Stimulated activated CD4-positive, alpha-beta T cell treated with anti-CD3 and anti-CD28 coated beads, TNF-alpha, amount 100 ng/mL, for 48 hours (primary cell): ENCODE data around the gene TSEN2.
"Not testable (repeated sequence)": the region's sequence is repeated elsewhere in the genome, so short reads cannot be mapped to it uniquely, and the experiment has no call there.

Experiments used
- DNase-seq, 3 donors: peaks; one replicate each; pipeline ENCODE4 v3.0.0-alpha.2; 2020; ENCODE audit warnings: low read depth in 3 of 3

The TSEN2 gene

DNA sequence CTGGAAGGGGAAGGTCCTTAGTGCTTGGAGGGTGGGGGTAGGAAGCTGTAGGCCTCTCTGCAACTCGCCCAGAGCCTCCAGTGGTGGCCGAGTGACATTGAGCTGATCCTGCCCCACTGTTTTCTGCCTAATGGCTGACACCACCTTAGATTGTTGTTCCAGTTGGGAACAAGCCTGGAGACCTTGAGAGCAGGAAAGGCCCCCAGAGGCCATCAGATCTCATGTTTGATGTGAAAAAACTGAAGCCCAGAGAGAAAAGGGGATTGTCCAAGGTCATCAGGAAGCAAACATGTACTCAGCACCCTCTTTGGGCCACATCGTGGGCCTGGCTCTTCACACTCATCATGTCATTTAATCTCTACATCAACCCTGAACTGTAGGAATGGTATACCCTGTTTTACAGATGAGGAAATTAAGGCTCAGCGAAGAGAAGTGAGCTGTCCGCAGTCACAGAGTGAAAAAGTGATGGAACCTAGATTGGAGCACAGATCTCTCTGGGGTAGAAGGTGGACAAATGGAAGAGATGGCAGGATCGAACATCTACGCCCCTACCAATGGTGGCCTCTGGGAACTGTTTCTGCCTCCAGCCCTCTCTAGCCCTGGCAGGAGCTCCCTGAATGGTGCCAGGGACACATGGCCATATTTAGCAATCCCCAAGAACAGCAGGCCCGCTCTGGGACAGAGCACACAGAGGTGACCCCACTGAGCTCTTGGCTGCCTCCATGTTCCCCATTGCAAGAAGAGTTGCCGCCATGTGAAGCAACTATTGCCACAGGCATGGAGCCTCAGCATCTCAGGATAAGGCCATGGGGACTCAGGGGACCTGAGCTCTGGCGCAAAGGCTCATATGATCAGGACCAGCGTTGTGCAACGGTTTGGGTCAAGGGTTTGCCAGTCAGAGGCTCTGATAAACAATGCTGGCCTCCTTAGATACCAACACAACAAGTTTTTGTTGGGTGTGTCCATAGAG lies 31.6 kb upstream of the TSEN2 start:
- no peak for DNase-seq

DNA sequence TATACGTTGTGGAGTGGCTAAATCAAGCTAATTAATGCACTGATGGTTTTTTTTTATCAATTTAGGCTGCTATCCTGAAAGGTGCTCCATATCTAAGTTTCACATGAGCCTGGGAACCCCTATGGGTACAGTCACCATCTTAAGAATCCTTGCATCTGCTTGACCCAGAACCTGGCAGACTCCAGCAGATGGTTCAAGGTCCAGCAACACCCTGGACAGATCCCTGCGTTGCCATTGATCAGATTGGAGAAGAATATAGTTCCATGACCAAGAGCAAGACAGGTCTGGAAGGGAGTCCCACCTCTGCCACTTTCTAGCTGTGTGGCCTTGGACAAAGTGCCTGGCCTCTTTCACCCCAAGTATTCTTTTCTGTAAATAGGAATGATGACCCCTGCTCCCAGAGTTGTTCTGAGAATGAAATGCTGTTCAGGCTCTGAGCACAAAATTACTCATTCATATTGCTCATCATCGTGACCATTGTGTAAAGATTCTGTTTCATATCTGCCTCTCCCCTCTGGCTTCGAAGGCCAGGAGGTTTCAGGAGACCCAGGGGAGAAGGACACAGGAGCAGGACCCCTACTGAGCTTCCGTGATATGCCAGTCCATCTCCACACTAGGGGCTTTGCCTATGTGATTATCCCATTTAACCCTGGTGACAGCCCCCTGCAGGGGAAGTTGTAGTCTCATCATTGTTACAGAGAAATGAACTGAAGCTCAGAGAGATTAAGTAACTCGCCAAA lies 30.0 kb upstream of the TSEN2 start:
- no peak for DNase-seq

DNA sequence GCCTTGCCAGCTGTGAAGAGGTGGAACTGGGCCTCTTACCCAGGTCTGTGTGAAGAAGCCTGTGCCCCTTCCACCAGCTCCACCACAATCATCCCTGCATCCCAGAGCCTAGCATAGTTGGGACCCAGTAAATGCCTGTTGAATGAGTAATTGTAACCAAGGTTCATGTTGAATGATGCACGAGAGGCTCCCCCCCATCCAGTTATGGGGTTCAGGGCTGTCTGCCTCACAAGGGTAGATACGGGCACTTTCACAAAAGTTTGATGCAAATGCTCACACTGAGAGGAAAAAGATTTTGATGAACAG lies 29.5 kb upstream of the TSEN2 start:
- DNase-seq, result no peak

DNA sequence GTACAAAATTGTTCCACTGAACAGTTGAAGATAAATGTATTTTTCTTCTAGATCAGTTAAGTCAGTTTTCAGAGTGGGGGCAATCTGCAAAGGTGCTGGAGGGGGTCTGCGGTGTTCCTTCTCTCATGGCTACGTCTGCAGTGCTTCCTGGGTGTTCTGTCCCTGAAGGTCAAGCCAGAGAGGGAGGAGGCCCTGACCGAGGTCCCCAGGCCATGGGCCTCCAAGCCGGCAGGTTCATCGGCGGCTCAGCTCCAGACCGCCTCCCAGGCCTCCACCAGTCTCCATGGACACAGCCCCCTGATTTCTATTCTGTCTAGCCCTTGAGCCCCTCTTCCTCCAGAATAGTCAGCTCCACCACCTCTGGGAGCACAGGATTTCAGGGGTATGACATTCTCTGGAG lies 28.5 kb upstream of the TSEN2 start:
- DNase-seq, result no peak

DNA sequence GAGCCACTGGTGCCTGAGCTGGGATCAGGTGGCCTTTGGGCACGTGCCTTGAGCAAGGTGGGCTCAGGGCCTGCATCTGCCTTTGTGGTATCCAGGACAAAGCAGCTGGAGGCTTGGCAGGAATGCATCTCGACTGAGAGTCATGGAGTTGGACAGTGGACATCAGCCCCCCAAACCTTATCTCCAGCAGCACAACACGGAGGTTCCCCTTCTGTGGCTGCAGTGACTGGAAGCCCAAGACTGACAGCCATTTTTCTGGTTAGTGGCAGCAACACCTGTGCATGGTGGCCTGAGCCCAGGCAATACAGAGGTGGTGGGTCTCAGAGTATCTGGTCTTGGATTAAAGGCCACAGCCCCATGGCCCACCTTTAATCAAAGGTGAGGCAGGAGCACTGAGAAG lies 27.8 kb upstream of the TSEN2 start:
- no peak for DNase-seq

DNA sequence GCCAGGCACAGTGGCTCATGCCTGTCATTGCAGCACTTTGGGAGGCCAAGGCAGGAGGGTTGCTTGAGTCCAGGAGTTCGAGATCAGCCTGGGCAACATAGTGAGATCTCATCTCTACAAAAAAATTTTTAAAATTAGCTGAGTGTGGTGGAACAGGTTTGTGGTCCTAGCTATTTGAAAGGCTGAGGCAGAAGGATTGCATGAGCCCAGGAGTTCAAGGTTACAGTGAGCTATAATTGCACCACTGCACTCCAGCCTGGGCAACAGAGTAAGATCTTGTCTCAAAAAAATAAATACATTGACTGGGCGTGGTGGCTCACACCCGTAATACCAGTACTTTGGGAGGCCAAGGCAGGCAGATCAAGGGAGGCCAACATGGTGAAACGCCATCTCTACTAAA lies 26.9 kb upstream of the TSEN2 start:
- DNase-seq, result not testable (repeated sequence)

DNA sequence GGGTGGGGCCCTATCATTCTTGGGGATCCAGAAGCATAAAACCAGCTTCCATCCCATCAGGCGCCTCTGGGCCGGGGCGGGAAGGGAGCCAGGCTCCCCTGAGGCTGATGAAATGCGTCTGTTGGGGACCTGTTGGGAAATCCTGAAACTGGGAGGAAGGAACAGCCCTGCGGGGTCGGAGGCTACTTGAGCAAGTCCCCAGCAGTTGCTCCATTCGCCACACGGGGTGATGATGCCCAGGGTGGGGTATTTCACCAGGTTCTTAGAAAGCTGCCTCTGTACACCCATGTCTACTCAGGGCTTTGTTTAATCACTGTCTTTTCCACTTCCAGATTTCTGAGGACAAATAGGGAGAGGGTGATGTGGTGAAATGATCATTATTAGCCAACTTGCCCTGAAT lies 25.4 kb upstream of the TSEN2 start:
- DNase-seq, result no peak

DNA sequence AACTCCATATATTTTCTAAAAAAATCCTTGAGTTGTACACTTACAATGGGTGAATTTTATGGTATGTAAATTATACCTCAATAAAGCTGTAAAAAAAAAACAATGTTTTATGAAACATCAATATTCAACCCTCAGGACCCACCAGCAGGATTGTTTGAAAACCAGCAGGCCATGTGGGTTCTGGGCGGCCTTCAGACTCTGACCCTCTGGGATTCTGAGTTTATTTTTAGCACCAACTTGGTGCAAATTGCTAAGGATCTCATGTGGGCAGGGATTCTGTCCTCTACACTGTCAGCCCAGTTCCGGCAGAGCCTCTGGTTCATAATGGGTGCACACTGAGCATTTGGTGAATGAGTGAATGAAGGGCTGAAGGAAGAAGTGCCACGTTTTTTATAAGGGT lies 24.2 kb upstream of the TSEN2 start:
- DNase-seq, result no peak

DNA sequence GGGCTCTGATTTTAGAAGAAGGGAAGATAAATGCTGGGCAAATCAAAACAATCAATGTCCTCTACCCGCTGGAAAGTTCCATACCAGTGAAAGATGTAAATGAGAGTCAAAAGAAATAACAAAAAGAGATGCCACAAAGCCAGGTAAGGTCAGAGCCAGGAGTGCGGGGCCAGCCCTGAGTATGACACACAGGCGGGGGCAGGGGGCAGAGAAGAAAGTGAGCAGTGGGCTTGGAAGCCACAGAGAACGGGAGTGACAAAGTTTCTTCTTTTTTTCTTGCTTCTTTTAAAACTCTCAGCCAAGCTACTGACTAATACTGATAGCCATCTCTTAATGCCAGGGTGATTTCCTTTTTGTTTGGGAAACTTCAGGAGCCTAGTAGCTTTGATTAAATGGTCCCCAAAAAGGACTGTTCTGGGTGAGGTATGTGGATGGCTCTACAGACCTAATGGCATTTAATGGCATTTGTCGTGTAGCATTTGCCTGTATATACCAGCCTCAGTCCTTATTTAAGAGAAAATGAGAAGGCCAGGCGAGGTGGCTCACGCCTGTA lies 23.1 kb upstream of the TSEN2 start:
- no peak for DNase-seq

DNA sequence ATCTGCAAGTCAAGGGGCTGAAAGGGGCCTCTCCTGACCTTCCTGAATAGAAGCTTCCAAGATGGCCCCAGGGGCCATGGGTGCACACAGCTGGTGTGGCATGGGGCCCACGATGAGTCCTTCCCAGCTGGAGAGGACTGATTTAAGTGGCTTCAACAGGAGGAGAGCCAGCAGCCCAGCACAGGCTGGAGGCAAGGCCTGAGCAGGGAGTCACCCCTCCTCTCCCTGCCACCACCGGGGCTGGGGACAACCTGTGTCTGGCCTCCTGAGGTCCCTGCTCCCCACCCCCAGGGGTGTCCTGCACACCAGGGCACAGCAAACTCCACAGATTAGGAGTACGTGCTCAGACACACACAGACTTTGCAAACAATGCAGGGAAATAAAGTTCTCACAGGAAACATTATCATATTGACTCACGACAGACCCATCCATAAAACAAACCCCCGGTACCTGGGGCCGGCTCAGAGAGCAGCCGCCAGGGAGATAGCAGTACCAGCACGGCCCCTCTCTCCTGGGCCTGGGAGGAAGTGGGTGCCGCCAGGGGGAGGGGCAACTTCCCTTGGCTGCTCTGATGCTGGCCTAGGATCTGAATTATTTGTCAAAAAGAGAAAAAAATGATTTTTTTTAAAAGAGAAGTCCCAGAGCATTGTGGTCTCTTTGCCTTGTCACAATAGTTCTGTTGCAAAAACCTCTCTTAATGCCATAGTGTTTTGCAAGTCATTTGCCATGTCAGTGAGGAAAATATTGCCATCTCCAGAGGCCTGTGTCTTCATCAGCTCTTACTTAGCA lies 21.9 kb upstream of the TSEN2 start:
- no peak for DNase-seq

DNA sequence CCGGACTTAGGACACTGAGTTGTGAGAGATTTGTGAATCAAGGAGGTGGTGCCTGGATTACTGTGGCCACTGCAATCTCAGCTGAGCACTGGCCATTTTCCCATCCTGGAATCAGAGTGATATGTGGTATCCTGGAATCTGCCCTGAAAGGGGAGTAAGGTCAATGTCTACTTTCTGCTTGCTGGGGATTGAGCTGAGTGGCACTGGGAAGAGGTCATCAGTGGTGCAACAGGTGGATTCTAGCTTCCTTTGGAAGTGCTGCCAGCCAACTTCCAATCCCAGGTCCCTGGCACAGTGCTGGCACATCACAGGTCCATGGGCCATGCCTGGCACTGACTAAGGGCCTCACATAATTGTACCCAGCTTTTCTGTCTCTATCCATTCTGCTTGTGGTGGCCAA lies 20.6 kb upstream of the TSEN2 start:
- DNase-seq, result no peak

DNA sequence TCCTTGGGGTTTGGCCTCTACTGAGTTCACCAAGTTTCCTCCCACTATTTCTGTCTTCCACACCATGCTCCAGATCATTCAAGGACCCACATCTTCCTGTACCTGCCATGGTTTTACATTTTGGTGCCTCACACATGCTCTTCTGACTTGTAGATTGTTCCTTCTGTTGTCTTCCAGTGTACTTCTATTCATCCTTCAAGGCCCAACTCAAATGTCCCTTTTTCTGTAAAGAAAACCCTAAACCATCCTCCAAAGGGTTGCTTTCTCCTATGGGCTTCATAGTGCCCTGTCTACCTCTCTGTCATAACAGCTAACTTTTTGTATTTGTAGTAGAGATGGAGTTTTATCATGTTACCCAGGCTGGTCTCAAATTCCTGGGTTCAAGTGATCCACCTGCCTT lies 20.1 kb upstream of the TSEN2 start:
- no peak for DNase-seq

DNA sequence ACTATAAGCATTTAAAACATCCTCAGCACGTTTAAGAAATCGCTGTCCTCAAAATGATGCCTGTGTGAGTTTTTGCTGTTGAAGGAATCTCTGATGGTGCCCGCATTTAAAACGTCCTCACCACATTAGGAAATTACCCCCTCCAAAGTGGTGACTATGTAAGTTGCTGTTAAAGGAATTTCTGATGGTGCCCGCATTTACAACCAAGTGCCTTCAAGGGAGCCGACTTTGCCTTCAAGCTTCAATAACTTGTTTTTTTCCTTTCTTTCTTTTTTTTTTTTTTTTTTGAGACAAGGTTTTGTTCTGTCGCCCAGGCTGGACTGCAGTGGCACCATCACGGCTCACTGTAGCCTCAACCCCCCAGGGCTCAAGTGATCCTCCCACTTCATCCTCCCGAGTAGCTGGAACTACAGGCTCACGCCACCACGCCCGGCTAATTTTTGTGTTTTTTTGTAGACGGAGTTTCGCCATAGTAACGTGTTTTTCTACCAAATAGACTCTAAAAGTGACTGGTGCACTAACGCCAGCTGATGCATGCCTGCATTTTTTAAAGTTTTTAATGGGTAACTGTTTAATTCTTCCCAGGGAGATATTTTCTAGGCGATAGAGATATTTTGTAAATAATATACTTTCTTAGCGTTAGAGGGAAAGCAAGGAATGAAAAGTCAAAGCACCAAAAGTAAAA lies 19.0 kb upstream of the TSEN2 start:
- DNase-seq, result no peak

DNA sequence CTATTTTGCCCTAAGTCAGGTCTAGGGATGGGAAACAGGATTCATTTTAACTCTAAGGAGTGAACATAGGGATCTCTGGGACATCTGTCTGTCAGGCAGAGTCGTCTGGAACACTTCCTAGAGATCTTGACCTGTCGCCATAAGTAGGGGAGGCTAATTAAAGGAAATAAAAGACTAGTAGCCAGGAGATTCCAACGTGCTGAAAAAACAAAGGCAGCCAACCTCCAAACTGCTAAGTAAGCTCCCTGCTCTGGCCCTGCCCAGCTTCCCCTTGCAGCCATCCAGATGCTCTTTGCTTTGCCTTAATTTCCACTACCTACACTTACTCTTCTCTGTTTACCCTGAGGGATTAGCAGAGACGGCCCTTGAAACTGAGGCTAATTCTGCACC lies 18.4 kb upstream of the TSEN2 start:
- DNase-seq, result no peak

DNA sequence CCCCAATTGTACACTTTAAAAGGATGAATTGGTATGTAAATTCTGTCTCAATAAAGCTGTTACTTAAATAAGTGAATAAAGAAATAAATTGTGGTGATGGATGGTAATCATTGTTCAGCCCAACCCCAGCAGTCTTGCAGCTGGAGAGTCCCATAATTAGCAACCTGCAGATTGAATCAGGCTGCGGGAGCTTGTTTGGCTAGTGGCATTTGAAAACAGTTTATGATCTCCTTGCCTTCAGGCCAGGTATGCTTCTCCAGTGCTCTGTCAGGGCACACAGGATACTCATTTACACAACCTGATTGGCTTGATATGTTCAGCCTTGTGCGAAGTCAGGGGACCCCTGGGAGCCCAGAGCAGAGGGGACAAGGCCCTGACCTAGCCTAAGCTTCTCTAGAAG lies 16.5 kb upstream of the TSEN2 start:
- DNase-seq, result no peak

DNA sequence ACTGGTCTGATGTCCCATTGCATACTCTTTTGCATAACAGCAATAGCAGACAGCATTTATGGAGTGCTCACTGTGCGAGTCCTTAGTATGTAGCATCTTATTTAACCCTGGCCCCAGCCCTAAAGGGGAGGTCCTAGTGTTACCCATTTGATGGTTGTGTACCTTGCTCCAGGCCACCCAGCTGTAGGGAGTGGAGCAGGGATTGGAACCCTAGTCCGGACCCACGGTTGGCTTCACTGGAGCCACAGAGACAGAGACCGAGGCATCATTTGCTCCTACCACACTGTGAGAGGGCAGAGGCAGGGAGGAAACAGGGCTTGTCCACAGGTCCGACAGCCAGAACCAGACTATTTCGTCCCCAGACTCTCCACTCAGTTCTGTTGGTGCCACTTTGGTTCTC lies 16.0 kb upstream of the TSEN2 start:
- no peak for DNase-seq

DNA sequence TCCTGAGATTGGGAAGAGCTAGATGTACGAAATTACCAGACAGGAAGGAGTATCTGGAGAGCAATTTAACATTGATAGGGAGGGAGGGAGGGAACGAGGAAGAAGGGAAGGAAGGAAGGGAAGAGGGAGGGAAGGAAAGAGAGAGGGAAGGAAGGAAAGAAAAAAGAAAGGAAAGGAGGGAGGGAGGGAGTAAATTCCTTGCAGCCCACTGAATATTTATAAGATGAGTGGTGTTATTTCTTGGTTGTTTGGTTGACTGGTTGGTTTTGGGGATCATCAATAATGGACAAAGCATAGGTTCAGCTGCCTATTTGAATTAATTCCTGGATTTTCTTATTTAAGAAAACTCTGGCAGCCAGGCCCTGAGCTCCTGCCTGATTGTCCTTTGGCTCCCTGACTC lies 15.5 kb upstream of the TSEN2 start:
- DNase-seq, result no peak

DNA sequence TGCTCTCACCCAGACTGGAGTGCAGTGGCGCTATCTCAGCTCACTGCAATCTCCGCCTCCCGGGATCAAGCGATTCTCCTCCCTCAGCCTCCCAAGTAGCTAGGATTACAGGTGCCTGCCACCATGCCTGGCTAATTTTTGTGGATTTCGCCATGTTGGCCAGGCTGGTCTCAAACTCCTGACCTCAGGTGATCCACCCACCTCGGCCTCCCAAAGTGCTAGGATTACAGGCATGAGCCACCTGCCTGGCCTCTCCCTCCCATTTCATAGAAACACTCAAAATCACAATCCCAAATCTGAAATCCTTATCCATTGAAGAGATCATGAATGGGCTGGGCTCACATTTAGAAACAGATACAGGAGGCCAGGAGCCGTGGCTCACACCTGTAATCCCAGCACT lies 15.1 kb upstream of the TSEN2 start:
- DNase-seq, result not testable (repeated sequence)

DNA sequence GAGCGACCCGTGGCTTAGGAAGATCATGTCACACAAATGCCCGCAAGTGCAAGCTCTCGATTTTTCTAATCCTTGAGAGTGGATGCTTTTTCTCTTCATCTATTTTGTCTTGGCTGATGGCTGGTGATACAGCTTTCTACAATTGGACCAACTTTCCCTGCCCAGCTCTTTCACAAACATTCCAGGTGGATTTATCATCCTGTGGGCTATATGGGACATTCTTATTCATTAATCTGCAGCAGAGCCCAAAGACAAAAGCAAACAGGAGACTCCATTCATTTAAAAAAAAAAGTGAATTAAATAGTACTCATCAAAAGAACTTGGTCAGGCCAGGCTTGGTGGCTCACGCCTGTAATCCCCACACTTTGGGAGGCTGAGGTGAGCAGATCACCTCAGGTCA lies 14.2 kb upstream of the TSEN2 start:
- no peak for DNase-seq

DNA sequence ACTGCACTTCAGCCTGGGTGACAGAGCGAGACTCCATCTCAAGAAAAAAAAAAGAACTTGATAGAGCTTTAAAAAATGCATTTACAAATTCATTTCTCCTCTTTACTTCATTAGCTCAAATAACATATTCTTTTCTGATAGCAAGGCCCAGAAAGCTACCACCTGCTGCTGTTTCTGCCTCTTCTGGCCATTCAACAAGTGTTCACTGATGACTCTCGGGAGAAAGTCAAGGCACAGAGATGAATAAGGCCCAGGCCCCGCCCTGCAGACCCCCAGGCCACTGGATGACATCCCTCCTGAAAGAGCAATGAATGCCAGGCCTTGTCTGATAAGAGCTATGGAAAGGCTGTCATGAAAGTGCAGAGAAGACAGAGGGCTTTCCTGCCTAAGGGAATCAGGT lies 13.6 kb upstream of the TSEN2 start:
- no peak for DNase-seq

DNA sequence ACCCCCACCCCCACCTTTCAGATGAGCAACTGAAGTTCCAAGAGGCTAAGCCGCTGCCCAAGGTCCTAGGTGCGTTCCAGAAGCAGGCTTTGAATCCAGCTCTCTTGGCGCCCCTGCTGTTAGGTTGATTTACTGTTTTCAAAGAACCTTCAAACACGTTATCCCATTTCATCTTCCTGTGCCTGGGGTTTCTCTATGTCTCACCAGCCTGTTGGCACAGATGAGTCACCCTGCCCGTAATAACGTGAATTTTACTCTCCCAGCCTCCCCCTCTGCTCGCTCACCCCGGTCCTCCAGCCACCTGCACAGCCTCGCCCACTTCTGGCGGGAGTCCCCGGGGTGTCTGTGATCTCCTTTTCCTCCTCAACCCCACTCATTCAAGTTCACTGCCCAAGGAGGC lies 13.0 kb upstream of the TSEN2 start:
- DNase-seq, result peak; percentile 50 to 66 (median 61)
